HEK293T (cell line): ENCODE measurements around the gene PYGO2.

Experiments
- ARNT ChIP-seq: fragments of 450-650 bp; IDR thresholded peaks from 2 replicates; pipeline ENCODE4 v1.6.1; 2017; ENCODE audit warnings: mild to moderate bottlenecking
- BHLHE40 ChIP-seq: fragments of 450-650 bp; IDR thresholded peaks from 2 replicates; pipeline ENCODE4 v1.6.1; 2016; ENCODE audit warnings: mild to moderate bottlenecking, moderate library complexity, borderline replicate concordance
- CTBP1 ChIP-seq: fragments of 450-650 bp; IDR thresholded peaks from 2 replicates; pipeline ENCODE4 v1.6.1; 2016; ENCODE audit warnings: borderline replicate concordance
- ELF4 ChIP-seq: fragments of 450-650 bp; IDR thresholded peaks from 2 replicates; pipeline ENCODE4 v1.6.1; 2017; ENCODE audit warnings: antibody characterized with exemption
- FOXK2 ChIP-seq: fragments of 450-650 bp; IDR thresholded peaks from 2 replicates; pipeline ENCODE4 v1.6.1; 2016; ENCODE audit warnings: mild to moderate bottlenecking
- FOXM1 ChIP-seq: fragments of 450-650 bp; IDR thresholded peaks from 2 replicates; pipeline ENCODE4 v1.6.1; 2017; ENCODE audit warnings: mild to moderate bottlenecking, borderline replicate concordance
- L3MBTL2 ChIP-seq: fragments of 450-650 bp; conservative IDR thresholded peaks from 2 replicates; pipeline ENCODE4 v1.6.1; 2016; ENCODE audit warnings: mild to moderate bottlenecking
- LEF1 ChIP-seq: fragments of 450-650 bp; IDR thresholded peaks from 2 replicates; pipeline ENCODE4 v1.6.1; 2017; ENCODE audit warnings: mild to moderate bottlenecking, borderline replicate concordance
- NFRKB ChIP-seq: fragments of 450-650 bp; IDR thresholded peaks from 2 replicates; pipeline ENCODE4 v1.6.1; 2016; ENCODE audit warnings: mild to moderate bottlenecking, moderate library complexity
- SP1 ChIP-seq: fragments of 450-650 bp; IDR thresholded peaks from 2 replicates; pipeline ENCODE4 v1.6.1; 2017
- TARDBP ChIP-seq: fragments of 450-650 bp; IDR thresholded peaks from 2 replicates; pipeline ENCODE4 v1.6.1; 2016
- ZNF384 ChIP-seq: fragments of 450-650 bp; IDR thresholded peaks from 2 replicates; pipeline ENCODE4 v1.6.1; 2016

DNA sequence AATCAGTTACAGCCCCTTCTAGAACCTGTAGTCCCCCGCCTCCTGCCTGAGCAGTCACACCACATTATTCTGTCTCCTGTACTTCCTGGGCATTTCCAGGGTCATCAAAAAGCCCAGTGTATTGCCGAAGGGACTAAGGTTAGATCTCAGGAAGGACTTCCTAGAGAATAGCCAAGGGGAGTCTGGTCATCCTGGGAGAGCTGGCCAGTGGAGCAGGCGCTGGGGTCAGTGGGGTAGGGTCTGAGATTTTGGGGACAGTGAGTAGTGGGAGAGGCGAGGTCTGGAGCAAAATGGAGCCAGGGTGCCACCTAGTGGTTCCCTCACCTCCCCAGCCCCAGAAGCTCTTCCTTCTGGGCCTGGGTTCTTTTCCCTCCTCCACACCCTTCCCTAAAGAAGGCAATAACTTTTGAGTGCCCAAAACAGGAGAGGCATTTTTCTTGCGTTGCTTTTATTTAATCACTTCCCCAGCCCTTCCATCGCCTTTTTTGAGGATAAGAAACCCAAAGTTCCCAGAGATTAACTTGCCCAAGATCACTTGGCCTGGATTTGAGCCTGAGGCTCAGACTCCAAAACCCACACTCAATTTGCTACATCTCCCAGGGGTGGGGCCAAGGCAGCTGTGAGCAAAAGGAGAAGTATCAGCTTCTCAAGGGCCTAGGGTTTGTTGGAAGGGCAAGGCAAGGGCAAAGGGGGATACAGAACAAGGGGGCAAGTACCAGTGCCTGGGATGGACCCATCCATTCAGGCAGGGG is 17.8 kb downstream of the PYGO2 start:
- TF ChIP-seq FOXK2: no peak
- TF ChIP-seq SP1: no peak
- TF ChIP-seq CTBP1: no peak
- TF ChIP-seq FOXM1: no peak
- no peak for TF ChIP-seq ZNF384
- no peak for TF ChIP-seq TARDBP
- TF ChIP-seq ARNT: no peak
- TF ChIP-seq ELF4: no peak
- TF ChIP-seq NFRKB: no peak
- TF ChIP-seq L3MBTL2: no peak
- no peak for TF ChIP-seq BHLHE40
- TF ChIP-seq LEF1: no peak
